A673 (cell line): ENCODE measurements around the gene DNAJC16.

Experiments
- EZH2 ChIP-seq: fragments of 200-600 bp; sonication (generic); IDR thresholded peaks from 2 replicates; pipeline ENCODE4 v1.6.1; 2017; ENCODE audit warnings: borderline replicate concordance, low read depth, mild to moderate bottlenecking, mixed read lengths, antibody characterized with exemption, low read length; ENCODE audit not compliant: poor library complexity, severe bottlenecking
- TF ChIP-seq, protein P1 (sequence below): fragments of 300-800, 200-600 bp; sonication (generic); conservative IDR thresholded peaks from 2 replicates; pipeline ENCODE4 v1.5.1; 2017; ENCODE audit warnings: low read depth, mild to moderate bottlenecking, antibody characterized with exemption, low read length, moderate library complexity, mixed read lengths

GRCh38 chr1:15618655-15619525 is 92.2 kb downstream of the DNAJC16 start:
- TF ChIP-seq, protein P1, sequence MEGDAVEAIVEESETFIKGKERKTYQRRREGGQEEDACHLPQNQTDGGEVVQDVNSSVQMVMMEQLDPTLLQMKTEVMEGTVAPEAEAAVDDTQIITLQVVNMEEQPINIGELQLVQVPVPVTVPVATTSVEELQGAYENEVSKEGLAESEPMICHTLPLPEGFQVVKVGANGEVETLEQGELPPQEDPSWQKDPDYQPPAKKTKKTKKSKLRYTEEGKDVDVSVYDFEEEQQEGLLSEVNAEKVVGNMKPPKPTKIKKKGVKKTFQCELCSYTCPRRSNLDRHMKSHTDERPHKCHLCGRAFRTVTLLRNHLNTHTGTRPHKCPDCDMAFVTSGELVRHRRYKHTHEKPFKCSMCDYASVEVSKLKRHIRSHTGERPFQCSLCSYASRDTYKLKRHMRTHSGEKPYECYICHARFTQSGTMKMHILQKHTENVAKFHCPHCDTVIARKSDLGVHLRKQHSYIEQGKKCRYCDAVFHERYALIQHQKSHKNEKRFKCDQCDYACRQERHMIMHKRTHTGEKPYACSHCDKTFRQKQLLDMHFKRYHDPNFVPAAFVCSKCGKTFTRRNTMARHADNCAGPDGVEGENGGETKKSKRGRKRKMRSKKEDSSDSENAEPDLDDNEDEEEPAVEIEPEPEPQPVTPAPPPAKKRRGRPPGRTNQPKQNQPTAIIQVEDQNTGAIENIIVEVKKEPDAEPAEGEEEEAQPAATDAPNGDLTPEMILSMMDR, result no peak
- no peak for TF ChIP-seq EZH2
